ENCODE results near the gene CLEC1A. TPM values are rescaled to one million over a fixed set of nuclear protein-coding genes. Genes with fewer than 3 reads are reported as not detected.

CLEC1A gene
- total and polyA plus RNA-seq, 2 donors from 2014 or later, result 5.3 to 6.3 TPM

- no peaks in the 10 kb centered on the region for H3K36me3 ChIP-seq (ENCODE audit: control insufficient read depth in 2 of 3, insufficient read depth in 3 of 3, low read length in 3 of 3)
- H3K4me1 ChIP-seq (ENCODE audit: control insufficient read depth in 2 of 3, insufficient read depth in 2 of 3, low read depth in 1 of 3, low read length in 3 of 3), result peaks cover 0 to 6% (median 0%) of the 10 kb centered on the region in 3 donors
- no peak overlapping the region for H3K9ac ChIP-seq (ENCODE audit: low read length in 3 of 3)
- FAIRE-seq, result no peak
- DNase-seq, result no peak
- H3K4me3 ChIP-seq (ENCODE audit: low read length in 3 of 3), result peak overlapping the region in 1 of 3 donors; percentile 3
- no peaks in the 10 kb centered on the region for H3K27me3 ChIP-seq (ENCODE audit: control insufficient read depth, insufficient read depth, low read length)
- TF ChIP-seq CTCF (IDR thresholded peaks at IDR 0.05; ENCODE audit: borderline replicate concordance, extremely low read depth, insufficient read depth), result no peak
- peak overlapping the region in 1 of 2 donors; percentile 48 for H3K27ac ChIP-seq (ENCODE audit: low read depth in 2 of 2, low read length in 2 of 2)
- no peaks in the 10 kb centered on the region for H3K9me3 ChIP-seq (ENCODE audit: control insufficient read depth in 2 of 3, insufficient read depth in 1 of 3, low read length in 3 of 3)
- intact Hi-C loops (cut with DNase I), result no loop called here
Measured at GRCh38 chr12:10095971-10096370, 2.8 kb downstream of the CLEC1A start.

GRCh38 chr12:10094646-10095395, 4.0 kb downstream of the CLEC1A start:
- Histone ChIP-seq H3K27me3 (ENCODE audit: control insufficient read depth, insufficient read depth, low read length) (no peaks in the 10 kb centered on the region), H3K36me3 (ENCODE audit: control insufficient read depth in 2 of 3, insufficient read depth in 3 of 3, low read length in 3 of 3) (no peaks in the 10 kb centered on the region), H3K4me3 (ENCODE audit: low read length in 3 of 3) (no peak overlapping the region), H3K9ac (ENCODE audit: low read length in 3 of 3) (no peak overlapping the region), H3K4me1 (ENCODE audit: control insufficient read depth in 2 of 3, insufficient read depth in 2 of 3, low read depth in 1 of 3, low read length in 3 of 3) (peaks cover 0 to 6% (median 0%) of the 10 kb centered on the region in 3 donors), H3K27ac (ENCODE audit: low read depth in 2 of 2, low read length in 2 of 2) (peak overlapping the region in 1 of 2 donors; percentile 34), H3K9me3 (ENCODE audit: control insufficient read depth in 2 of 3, insufficient read depth in 1 of 3, low read length in 3 of 3) (no peaks in the 10 kb centered on the region)
- no peak for FAIRE-seq
- intact Hi-C loops (cut with DNase I), result no loop called here
- no peak for TF ChIP-seq CTCF (IDR thresholded peaks at IDR 0.05; ENCODE audit: borderline replicate concordance, extremely low read depth, insufficient read depth)
- no peak for DNase-seq

GRCh38 chr12:10088955-10089900, 9.6 kb downstream of the CLEC1A start:
- no peak for TF ChIP-seq CTCF (IDR thresholded peaks at IDR 0.05; ENCODE audit: borderline replicate concordance, extremely low read depth, insufficient read depth)
- H3K9ac ChIP-seq (ENCODE audit: low read length in 3 of 3), result no peak overlapping the region
- no peaks in the 10 kb centered on the region for H3K4me1 ChIP-seq (ENCODE audit: control insufficient read depth in 2 of 3, insufficient read depth in 2 of 3, low read depth in 1 of 3, low read length in 3 of 3)
- H3K27me3 ChIP-seq (ENCODE audit: control insufficient read depth, insufficient read depth, low read length), result no peaks in the 10 kb centered on the region
- no peak overlapping the region for H3K27ac ChIP-seq (ENCODE audit: low read depth in 2 of 2, low read length in 2 of 2)
- no peaks in the 10 kb centered on the region for H3K36me3 ChIP-seq (ENCODE audit: control insufficient read depth in 2 of 3, insufficient read depth in 3 of 3, low read length in 3 of 3)
- FAIRE-seq, result no peak
- no peak for DNase-seq
- no peak overlapping the region for H3K4me3 ChIP-seq (ENCODE audit: low read length in 3 of 3)
- H3K9me3 ChIP-seq (ENCODE audit: control insufficient read depth in 2 of 3, insufficient read depth in 1 of 3, low read length in 3 of 3), result peaks cover 0 to 3% (median 0%) of the 10 kb centered on the region in 3 donors
- intact Hi-C loops (cut with DNase I), result no loop called here

Measured in kidney (tissue), 14 donors.